CD4-positive, alpha-beta T cell treated with Interferon gamma for 1 hour (primary cell): ENCODE data around the gene BTBD9.

Experiments used
- DNase-seq: peaks from one replicate; pipeline ENCODE4 v3.0.0-alpha.2; 2020

The BTBD9 gene

DNA sequence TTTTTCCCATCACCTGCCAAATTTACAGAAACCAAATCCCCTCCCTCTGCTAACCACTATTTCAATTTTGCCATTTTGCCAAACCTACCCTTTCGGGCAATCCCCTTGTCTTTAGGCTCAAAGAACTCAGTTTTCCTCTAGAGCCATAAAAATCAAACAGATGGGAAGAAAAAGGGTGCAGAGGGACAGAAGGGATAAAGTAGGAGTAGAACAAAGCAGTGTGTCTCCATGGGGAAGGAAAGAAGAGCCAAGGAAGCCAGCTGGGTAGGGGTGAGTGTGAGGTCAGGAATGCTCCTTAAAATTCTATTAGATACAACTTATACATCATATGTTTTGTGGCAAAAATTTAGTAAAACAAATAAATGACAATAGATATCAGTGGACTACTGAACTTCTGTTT, 316.5 kb downstream of the BTBD9 start:
- DNase-seq: no peak

DNA sequence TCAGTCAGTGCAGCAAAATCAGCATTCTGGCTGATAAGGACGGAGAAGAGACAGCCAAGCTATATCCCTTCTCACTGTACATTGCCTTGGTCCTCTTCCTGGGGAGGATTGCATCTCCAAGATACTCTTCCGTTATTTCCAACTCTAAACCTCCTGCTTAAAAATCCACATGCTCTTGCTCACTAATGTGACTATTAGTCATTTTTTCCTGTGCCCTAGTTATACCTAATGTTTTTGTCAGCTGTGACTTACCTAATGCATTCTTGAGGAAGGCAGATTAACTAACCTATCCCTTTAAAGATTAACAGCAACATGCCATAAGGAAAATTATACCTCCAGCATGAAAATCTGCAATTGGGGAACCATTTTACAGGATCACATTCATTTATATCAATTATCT, 317.6 kb downstream of the BTBD9 start:
- DNase-seq: no peak

DNA sequence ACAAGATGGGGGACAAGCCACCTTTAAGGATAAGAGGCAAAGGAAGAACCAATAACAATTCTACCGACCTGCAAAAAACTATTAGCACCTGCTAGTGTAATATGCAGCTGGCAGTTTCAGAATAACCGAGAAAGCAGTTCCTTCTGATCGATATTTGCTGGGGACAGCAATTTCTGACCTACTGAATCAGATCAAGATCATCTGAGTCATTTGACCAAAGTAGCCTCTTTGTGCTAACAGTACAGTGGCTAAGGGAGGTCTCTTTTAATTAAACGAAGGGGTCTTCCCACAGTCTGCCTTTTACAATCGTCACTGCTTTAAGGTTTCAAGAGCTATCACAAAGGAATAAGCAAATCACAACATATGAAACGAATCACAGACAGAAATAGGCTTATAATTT, 318.9 kb downstream of the BTBD9 start:
- no peak for DNase-seq

DNA sequence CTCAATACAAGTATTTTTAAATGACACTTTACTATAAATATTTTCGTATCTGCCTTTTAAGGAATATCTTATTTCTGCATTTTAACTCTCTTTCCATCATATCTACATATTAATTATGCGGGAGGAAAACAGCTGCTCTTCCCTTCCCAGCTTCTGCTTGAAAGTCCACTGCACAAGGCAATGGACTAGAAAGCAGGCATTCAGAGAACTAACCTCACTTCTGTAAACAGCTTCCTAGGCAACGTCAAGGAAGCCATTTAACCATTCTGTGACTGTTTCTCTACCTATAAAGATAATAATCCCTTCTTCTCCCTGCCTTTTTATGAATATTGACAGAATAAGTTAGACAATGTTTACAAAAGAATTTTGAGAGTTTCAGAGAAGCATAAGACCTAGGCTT, 319.4 kb downstream of the BTBD9 start:
- DNase-seq: no peak

DNA sequence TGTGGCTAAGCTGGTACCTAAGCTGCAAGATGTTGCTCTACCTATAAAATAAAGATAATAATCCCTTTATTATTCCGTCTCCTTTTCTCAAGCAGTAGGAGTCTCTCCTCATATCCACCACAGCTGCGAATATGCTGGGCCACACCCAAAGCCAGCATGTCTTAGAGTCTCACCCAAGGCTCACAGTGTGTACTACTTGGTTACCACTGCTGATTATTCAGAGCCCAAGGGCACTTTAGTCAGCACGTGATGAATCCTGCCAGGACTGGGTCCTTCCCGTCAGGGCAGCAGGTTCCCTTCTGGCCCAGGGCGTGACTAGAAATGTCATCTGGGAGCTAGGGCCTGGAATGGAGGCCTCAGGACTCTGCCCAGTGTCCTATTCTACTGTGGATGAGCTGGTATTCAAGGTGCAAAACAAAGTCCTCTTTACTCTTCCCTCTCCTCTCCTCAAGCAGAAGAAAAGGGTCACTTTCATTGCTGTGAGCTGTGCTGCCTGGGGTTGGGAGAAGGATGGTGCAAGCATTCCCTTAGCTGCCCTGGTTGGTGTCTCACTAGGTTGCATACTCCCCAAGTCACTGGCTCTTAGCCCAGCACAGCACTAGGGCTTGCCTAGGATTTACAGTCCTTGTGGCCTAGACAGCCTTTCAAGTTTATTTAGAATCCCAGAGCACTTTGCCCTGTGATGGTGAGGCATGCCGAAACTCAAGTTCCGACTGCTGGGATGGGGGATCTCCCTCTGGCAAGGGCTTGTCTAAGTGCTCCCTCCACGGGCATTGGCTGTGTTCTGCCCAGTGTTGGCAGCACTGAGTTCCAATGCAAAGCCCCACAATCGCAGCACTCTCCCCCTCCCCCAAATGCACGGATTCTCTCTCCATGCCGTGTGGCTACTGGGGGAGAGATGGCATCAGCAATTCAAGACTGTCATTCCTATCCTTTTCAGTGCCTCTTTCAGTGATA, 320.2 kb downstream of the BTBD9 start:
- DNase-seq: no peak

DNA sequence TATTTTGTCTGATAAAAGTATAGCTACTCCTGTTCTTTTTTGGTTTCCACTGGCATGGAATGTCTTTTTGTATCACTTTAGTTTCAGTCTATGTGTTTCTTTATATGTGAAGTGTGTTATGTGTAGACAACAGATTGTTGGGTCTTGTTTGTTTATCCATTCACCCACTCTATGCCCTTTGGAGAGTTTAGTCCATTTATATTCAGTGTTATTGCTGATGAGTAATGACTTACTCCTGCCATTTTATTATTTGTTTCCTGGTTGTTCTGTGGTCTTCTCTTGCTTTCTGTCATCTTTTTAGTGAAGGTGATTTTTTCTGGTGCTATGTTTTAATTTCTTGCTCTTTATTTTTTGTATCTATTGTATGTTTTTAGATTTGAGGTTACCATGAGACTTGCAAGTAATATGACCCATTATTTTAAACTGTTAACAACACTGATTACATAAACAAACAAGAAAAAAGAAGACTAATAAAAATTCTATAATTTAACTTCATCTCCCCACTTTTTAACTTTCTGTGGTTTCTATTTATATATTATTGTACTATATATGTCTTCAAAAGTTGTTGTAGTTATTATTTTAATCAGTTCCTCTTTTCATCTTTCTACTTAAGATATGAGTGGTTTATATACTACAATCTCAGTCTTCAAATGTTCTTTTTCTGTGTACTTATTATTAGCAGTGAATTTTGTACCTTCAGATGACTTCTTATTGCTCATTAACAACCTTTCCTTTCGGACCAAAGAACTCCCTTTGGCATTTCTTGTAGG, 323.4 kb downstream of the BTBD9 start:
- DNase-seq: no peak

DNA sequence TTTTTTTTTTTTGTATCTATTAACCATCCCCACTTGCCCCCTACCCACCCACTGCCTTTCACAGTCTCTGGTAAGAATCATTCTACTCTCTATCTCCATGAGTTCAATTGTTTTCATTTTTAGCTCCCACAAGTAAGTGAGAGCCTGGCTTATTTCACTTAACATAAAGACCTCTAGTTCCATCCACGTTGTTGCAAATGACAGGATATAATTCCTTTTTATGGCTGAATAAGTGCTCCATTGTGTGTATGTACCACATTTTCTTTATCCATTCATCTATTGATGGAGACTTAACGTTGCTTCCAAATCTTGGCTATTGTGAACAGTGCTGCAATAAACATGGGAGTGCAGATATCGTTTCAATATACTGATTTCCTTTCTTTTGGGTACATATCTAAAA, 328.5 kb downstream of the BTBD9 start:
- no peak for DNase-seq

DNA sequence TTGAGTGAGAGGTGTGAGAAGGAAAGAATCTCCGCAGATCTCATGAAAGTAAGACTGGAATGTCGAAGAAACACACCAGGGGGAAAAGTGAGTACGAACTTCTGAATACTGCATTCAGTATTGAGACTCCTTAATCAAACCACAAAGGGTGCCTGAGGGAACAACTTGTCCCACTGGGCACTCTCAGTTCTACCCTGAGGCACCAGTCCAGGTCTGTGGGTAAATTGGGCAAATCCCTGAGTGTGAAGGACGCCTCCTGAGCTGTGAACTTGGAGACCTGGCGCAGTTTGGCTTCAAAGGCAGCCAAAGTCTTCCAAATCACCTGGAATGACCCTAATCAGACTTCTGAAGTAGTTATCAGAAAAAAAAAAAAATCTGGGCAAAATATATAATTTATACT, 329.7 kb downstream of the BTBD9 start:
- no peak for DNase-seq

DNA sequence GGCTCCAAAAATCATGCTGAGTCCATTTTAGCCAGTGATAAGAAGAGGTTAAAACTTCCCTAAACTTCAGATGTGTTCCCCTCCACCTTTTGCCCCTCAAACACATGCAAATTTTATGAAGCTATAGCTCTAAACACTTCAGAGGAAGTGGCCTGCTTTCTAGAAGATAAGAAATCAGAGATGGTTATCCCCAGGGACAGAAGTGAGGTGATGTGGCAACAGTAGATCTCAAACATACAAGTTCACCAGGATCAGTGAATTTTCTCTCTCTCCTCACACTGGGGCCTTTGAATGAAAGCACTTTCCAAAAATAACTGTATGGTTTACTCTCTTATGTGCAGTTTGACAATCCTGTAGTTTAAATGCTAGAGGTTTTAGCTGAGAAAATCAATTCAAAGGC, 332.0 kb downstream of the BTBD9 start:
- DNase-seq: no peak

DNA sequence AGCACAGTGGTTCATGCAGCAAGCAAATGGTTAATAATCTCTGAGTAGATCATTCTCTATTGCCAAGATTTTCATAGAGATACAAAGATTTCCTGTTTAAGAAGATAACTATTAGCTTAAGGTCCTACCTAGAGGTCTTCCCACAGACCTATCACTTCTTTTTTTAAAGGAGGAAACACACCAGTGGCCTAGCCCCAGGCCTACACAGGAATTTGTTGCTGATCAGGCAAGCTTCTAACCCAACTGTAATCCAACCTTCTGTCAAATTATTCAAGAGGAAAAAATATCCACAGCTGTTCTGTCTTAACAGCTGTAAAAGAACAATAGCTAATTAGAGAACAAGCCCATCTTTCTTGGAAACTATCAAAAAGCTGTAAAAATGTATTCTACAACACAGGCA, 332.8 kb downstream of the BTBD9 start:
- no peak for DNase-seq

DNA sequence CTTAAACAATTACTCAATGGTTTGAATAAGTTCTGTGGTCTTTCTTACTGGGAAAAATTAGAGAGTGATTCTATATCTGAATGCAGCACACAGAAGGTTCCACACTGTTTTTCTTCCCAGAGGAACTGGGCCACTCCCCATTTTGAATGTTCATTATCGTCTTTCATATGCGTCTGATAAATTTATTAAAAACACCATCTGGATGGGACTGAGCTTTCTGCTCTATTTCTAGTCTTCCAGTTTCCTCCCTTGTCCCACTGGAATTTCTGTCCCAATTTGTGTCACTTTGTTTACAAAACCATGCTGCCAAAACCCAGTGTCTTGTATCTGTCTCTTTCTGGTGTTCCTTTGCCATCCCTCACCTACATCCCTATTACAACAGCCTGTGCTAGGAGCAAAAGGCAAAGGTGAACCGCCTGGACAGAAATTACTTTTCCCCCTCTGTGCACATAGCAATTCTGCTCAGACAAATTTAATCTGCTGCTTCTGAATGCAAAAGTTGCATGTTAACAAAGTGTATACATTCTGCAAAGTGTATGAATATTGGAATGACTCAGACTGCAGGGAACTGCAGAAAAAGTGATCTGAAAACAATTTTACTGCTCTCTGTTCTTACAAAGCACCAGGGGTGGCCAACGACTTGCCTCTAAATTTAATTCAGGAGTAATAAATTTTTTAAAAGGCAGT, 333.6 kb downstream of the BTBD9 start:
- no peak for DNase-seq

DNA sequence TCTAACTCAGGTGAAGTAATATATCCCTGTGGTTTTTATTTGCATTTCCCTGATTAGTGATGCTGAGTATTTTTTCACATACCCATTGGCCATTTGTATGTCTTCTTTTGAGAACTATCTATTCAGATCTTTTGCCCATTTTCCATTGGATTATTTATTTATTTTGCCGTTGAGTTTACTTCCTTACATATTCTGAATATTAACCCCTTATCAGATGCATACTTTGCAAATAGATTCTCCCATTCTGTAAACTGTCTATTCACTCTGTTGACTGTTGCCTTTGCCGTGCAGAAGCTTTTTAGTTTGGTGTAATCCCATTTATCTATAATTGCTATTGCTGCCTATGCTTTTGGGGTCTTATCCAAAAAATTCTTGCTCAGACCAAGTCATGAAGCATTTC, 336.9 kb downstream of the BTBD9 start:
- DNase-seq: no peak

DNA sequence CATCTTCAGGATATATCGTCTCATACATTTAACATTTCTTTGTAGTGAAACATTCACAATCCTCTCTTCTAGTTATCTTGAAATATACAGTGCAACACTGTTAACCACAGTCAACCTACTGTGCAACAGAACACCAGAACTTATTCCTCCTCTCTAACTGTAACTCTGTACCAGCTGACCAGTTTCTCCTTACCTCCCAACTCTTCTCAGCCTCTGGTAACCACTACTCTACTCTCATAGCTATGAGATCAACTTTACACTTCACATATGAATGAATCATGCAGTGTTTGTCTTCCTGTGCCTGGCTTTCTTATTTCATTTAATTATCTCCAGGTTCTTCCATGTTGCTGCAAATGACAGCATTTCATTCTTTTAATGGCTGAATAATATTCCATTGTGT, 337.6 kb downstream of the BTBD9 start:
- DNase-seq: no peak

DNA sequence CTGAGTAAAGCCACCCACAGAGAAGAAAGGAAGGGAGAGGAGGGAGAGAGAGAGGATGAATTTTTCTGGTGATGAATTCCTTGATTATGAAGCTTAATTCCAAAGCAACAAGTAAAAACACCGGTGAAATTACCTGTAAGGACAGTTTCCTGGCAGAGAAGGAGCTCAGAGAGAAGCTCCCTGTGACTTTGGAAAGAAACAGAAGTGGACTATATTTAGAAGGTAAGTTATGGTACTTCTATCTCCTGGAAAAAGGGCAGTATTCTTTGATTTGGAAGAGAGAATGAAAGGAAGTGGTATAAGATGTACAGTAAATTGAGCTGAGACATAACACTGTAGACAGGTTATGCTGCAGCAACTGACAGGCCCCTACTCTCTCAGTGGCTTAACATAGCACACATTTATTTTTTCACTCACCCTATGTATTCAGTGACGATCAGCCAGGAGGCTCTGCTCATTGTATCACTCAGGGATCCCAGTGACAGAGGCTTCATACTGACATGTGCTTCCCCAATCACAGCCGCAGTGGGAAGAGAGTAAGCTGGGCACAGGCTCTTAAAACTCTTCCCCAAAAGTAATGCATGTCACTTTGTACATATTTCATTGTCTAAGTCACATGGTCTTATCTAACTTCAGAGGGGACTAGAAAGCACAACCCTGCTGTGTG, 349.5 kb downstream of the BTBD9 start:
- DNase-seq: no peak

DNA sequence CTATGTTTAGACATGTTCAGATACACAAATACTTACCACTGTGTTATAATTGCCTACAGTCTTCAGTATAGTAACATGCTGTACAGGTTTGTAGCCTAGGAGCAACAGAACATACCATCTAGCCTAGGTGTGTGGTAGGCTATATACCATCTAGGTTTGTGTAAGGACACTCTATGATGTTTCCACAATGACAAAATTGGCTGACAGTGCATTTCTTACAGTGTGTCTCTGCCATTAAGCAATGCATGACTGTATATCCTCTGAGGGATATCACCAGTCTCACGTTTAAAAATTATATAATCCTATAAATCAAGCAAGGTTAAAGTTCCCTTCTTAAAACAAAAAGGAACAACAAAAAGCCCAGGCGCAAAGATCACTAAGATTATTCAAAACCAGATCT, 352.2 kb downstream of the BTBD9 start:
- no peak for DNase-seq

DNA sequence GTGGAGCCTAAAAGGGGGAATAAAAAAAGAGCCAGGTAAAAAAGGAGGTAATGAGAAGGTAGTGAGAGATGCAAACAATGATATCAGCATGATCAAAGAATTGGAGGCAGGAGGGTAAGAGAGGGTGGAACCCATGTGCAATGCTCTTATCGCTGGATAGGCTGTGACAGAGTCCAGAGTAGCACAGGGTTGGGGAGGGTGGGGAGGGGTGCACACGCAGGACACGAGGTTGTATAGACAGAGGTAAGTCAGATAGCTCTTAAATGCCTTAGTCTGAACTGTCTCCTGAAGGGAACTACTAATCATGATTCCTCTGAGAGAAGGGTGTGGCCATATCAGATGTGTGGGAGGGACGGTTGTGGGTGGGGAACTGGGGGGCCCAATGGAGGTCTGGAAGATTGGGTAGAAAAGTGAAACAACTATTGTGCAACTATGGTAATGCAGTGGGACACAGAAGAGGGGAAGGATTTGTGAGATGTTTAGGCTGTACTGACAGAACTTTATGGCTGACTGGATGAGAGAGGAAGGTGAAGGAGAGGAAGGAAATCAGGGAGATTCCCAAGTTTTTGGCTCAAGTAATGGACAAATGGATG, 354.8 kb downstream of the BTBD9 start:
- no peak for DNase-seq

DNA sequence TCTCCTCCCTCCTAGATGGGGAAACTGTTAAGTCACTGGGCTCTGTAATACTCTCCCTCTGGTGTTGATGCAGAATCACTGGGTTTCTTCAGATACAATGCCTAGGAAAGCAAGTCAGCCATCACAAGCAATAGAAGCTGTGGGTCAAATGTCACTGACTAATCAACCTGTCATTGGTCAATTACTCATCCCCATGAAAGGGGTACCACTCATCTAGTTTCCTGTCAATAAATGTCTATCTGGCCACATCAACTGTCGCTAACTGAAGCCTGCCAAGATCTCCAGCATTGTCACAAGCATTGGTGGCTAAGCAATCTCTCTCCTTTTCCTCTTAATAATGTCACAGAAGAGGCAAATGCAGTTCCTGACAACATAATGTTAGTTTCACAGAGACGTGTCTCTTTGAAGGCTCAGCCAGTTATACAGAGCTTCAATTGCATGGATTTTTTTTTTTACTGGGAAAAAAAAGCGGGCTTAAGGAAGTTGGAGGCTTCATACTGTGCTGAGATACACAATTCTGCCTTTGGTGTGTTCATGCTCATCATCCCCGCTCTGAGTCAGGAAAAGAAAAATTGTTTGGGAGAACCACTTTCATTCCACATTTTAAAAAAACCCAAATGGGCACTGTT, 355.9 kb downstream of the BTBD9 start:
- no peak for DNase-seq

DNA sequence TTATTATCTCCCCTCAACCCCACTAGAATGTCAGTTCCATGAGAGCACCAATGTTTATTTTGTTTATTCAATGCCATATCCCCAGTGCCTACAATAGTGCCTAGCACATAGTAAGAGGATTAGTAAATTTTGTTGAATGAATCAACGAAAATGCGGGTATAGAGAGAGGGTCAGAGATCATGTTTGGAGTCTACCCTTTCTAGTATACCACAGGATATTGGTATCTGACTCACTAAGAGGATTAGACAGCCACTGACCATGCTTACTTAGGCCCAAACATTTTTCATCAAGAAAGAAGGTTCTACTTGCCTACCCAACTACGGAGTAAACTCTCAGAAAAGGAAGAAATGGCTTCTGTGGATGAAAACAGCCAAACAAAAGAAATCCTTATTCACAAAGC, 356.8 kb downstream of the BTBD9 start:
- no peak for DNase-seq

DNA sequence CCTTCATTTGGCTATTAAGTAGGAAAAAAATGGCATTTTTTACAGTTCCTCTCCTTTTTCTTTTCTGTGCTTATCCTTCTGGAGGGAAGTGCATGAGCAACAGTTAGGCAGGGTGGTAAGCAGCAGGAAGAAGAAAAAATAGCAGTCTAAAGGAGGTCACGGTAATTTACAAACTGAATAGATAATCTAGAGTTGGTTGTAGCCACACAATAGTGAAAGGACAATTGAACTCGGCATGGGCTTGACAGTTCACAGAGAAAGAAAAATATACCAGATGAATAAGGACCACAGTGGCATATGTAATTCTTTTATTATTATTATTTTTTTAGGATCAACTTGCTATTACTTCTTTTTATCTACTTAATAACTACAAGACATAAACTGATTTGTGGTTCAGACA, 358.6 kb downstream of the BTBD9 start:
- no peak for DNase-seq

DNA sequence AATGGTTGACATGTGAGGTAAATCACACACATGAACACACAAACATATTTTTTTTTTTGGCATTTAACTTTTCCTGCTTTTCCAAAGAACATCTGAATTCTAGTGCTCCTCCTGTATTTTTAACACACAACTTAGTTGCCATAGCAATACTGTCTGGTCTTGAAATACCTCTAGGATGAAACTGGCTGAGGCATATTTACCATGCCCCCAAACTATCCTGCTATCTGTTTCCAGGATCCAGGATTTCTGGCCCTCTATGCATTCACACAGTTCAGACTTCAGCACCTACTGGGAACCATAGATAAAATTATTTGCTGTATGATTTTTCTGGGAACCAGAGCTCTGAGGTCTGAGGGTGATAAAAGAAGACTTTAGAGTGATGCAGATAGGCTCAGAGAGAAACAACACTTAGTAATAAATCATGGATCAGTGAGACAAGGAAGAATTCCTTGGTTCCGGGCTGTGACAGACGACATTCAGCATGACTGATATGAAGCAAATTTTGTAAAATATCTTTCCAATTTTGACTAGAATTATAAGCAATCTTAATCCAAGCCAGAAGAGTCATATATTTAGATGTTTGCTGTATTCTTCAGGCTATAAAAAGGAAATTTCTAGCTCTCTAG, 359.7 kb downstream of the BTBD9 start:
- DNase-seq: no peak

DNA sequence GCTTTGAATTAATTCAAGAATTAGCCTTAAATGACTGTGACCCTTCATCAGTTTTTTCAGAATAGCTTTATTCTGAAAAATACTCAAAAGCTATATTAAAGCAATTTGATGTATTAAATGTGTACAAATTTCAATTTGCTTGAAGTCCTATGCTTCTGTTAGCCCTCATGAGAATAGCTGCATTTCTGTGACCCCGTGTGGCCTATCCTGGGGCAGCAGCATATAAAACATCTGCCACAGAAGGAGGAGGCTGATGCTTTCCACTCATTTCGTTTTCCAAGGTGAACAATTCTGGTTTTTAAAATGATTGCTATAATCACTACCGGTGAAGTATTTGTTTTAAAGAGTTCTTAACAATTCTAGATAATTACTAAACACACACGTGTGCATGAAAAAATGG, 360.3 kb downstream of the BTBD9 start:
- no peak for DNase-seq

DNA sequence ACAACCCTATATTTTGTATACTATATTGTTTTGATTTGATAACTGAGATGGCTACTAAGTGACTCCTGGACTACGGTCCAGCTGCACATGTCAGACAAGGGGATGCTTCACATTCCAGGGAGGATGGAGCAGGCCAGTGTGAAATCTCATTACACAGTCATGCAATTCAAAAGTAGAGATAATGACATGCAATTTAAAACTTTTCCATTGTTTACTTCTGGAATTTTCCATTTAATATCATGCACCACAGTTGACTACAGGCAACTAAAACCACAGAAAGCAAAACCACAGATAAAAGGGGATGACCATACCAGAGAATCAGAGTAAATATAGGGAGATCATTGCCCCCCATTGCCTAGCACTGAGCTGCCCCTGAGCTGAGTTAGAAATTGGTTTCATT, 366.4 kb downstream of the BTBD9 start:
- DNase-seq: no peak
